Osteoblast (primary cell): ENCODE data around the gene RBFA. TPM values are rescaled to one million over a fixed set of nuclear protein-coding genes. Genes with fewer than 3 reads are reported as not detected.

Experiments used
- DNase-seq: peaks from one replicate; pipeline ENCODE4 v3.0.0; 2011; ENCODE audit warnings: low spot score, mixed read lengths; ENCODE audit not compliant: insufficient read length; ENCODE audit errors: missing footprints
- H2AFZ ChIP-seq: 2 replicates; pipeline ENCODE4 v1.6.0; 2011; ENCODE audit warnings: mild to moderate bottlenecking, low read length
- H3K27ac ChIP-seq: 2 replicates; pipeline ENCODE4 v1.5.1; 2011; ENCODE audit warnings: mild to moderate bottlenecking, low read depth, low read length, moderate library complexity
- H3K27me3 ChIP-seq: 2 replicates; pipeline ENCODE4 v1.6.0; 2012; ENCODE audit warnings: mild to moderate bottlenecking, control low read depth, inconsistent platforms, low read length, moderate library complexity; ENCODE audit not compliant: insufficient read depth
- H3K36me3 ChIP-seq: 2 replicates; pipeline ENCODE4 v1.5.1; 2011; ENCODE audit warnings: mild to moderate bottlenecking, low read length, control low read depth, moderate library complexity; ENCODE audit not compliant: insufficient read depth
- H3K4me1 ChIP-seq: 2 replicates; pipeline ENCODE4 v1.5.1; 2011; ENCODE audit warnings: mild to moderate bottlenecking, low read length, control low read depth, moderate library complexity; ENCODE audit not compliant: insufficient read depth
- H3K4me2 ChIP-seq: 2 replicates; pipeline ENCODE4 v1.6.0; 2011; ENCODE audit warnings: mild to moderate bottlenecking, low read length; ENCODE audit not compliant: insufficient read depth
- H3K4me3 ChIP-seq: fragments of 200-600 bp; sonication (generic); 3 replicates; pipeline ENCODE4 v1.5.1; 2012; ENCODE audit warnings: mild to moderate bottlenecking, low read length, inconsistent platforms; ENCODE audit not compliant: insufficient read depth
- H3K79me2 ChIP-seq: 2 replicates; pipeline ENCODE4 v1.6.0; 2012; ENCODE audit warnings: mild to moderate bottlenecking, low read length, control low read depth, inconsistent platforms; ENCODE audit not compliant: insufficient read depth
- H3K9me3 ChIP-seq: 2 replicates; pipeline ENCODE4 v1.5.1; 2011; ENCODE audit warnings: low read depth, low read length, control low read depth
- H4K20me1 ChIP-seq: 2 replicates; pipeline ENCODE4 v1.6.0; 2012; ENCODE audit warnings: mild to moderate bottlenecking, low read length, control low read depth; ENCODE audit not compliant: insufficient read depth
- CTCF ChIP-seq: IDR thresholded peaks from 2 replicates; pipeline ENCODE4 v1.5.1; 2011; ENCODE audit warnings: mild to moderate bottlenecking, low read depth, low read length, moderate library complexity; ENCODE audit errors: extremely low read depth
- total RNA-seq: library from RNA; depleted of rRNA; stranded (reverse); fragments of >200 nt; gene quantifications from 2 replicates; pipeline ENCODE4 v1.2.3, GENCODE V29; 2012

RBFA gene
- total RNA-seq, 1 donor, result 29.0 TPM

- no peaks in the 10 kb centered on the region for H4K20me1 ChIP-seq
- no peak overlapping the region for H3K27ac ChIP-seq
- DNase-seq, result no peak
- no peak overlapping the region for H3K4me3 ChIP-seq
- peaks cover 13% of the 10 kb centered on the region for H3K4me1 ChIP-seq
- H3K4me2 ChIP-seq, result no peak overlapping the region
- no peak for TF ChIP-seq CTCF
- no peaks in the 10 kb centered on the region for H3K27me3 ChIP-seq
- peaks cover 6% of the 10 kb centered on the region for H3K79me2 ChIP-seq
- H3K36me3 ChIP-seq, result no peaks in the 10 kb centered on the region
- H3K9me3 ChIP-seq, result no peaks in the 10 kb centered on the region
- no peak overlapping the region for H2AFZ ChIP-seq
Observed at GRCh38 chr18:80029690-80030089, 4.5 kb upstream of the RBFA start.

- DNase-seq, result no peak
- H3K4me3 ChIP-seq, result peak overlapping the region; percentile 99
- peaks cover 14% of the 10 kb centered on the region for H3K4me1 ChIP-seq
- H3K36me3 ChIP-seq, result peaks cover 7% of the 10 kb centered on the region
- no peaks in the 10 kb centered on the region for H3K9me3 ChIP-seq
- peak overlapping the region; percentile 90 for H3K27ac ChIP-seq
- peaks cover 29% of the 10 kb centered on the region for H3K79me2 ChIP-seq
- TF ChIP-seq CTCF, result no peak
- H4K20me1 ChIP-seq, result peaks cover 11% of the 10 kb centered on the region
- peak overlapping the region; percentile 83 for H2AFZ ChIP-seq
- H3K27me3 ChIP-seq, result no peaks in the 10 kb centered on the region
- peak overlapping the region; percentile 88 for H3K4me2 ChIP-seq
Observed at GRCh38 chr18:80033181-80034067, 810 bp upstream of the RBFA start.

- H3K4me2 ChIP-seq, result peak overlapping the region; percentile 95
- peaks cover 29% of the 10 kb centered on the region for H3K79me2 ChIP-seq
- H3K27me3 ChIP-seq, result no peaks in the 10 kb centered on the region
- H3K27ac ChIP-seq, result peak overlapping the region; percentile 79
- peaks cover 11% of the 10 kb centered on the region for H4K20me1 ChIP-seq
- H3K36me3 ChIP-seq, result peaks cover 7% of the 10 kb centered on the region
- DNase-seq, result no peak
- peak overlapping the region; percentile 99 for H3K4me3 ChIP-seq
- TF ChIP-seq CTCF, result no peak
- H3K4me1 ChIP-seq, result peaks cover 14% of the 10 kb centered on the region
- peak overlapping the region; percentile 93 for H2AFZ ChIP-seq
- H3K9me3 ChIP-seq, result no peaks in the 10 kb centered on the region
Observed at GRCh38 chr18:80034852-80035406, 695 bp downstream of the RBFA start.

- TF ChIP-seq CTCF, result no peak
- Histone ChIP-seq H3K4me2 (peak overlapping the region; percentile 95), H4K20me1 (peaks cover 11% of the 10 kb centered on the region), H3K36me3 (peaks cover 7% of the 10 kb centered on the region), H2AFZ (no peak overlapping the region), H3K79me2 (peaks cover 29% of the 10 kb centered on the region), H3K27ac (no peak overlapping the region), H3K4me1 (peaks cover 14% of the 10 kb centered on the region), H3K27me3 (no peaks in the 10 kb centered on the region), H3K9me3 (no peaks in the 10 kb centered on the region), H3K4me3 (no peak overlapping the region)
- peak; percentile 66 for DNase-seq
Observed at GRCh38 chr18:80035997-80036396, 1.8 kb downstream of the RBFA start.
